Measurements from ENCODE around the gene TANGO2. TPM values are rescaled to one million over a fixed set of nuclear protein-coding genes. Genes with fewer than 3 reads are reported as not detected.

The TANGO2 gene
- polyA plus RNA-seq, 1 donor from 2014 or later: 12.7 TPM

- Histone ChIP-seq H3F3A (ENCODE audit: insufficient read depth, low read length, poor library complexity, severe bottlenecking) (no peaks in the 10 kb centered on the region), H3K4me3 (ENCODE audit: low read length) (peak overlapping the region; percentile 62), H4K20me1 (ENCODE audit: insufficient read depth) (no peaks in the 10 kb centered on the region), H3K27ac (ENCODE audit: low read length) (no peak overlapping the region), H3K9ac (ENCODE audit: low read length) (peak overlapping the region; percentile 54), H2AFZ (ENCODE audit: low read depth, low read length) (no peak overlapping the region), H3K4me2 (ENCODE audit: low read length) (peak overlapping the region; percentile 52), H3K9me2 (ENCODE audit: insufficient read depth, low read length) (no peaks in the 10 kb centered on the region), H3K27me3 (ENCODE audit: insufficient read depth, low read depth, low read length) (peaks cover 21% of the 10 kb centered on the region), H3K9me3 (ENCODE audit: low read length) (no peaks in the 10 kb centered on the region), H3K79me2 (replicated peaks; ENCODE audit: insufficient read depth, low read length) (no peaks in the 10 kb centered on the region), H3K36me3 (ENCODE audit: insufficient read depth, low read length) (no peaks in the 10 kb centered on the region)
- TF ChIP-seq RAD21 (conservative IDR thresholded peaks at IDR 0.05) (no peak), MXI1 (conservative IDR thresholded peaks at IDR 0.05; ENCODE audit: poor library complexity, severe bottlenecking) (no peak), SMC3 (conservative IDR thresholded peaks at IDR 0.05; ENCODE audit: poor library complexity) (no peak), CTCF (IDR thresholded peaks at IDR 0.05; ENCODE audit: poor library complexity, severe bottlenecking) (no peak), REST (IDR thresholded peaks at IDR 0.05; ENCODE audit: borderline replicate concordance) (no peak), EP300 (conservative IDR thresholded peaks at IDR 0.05; ENCODE audit: poor library complexity, severe bottlenecking) (no peak), EZH2 (IDR thresholded peaks at IDR 0.05; ENCODE audit: borderline replicate concordance, insufficient read depth, low read length, poor library complexity, severe bottlenecking) (no peak)
Observed at GRCh38 chr22:20019661-20020532, 1.0 kb upstream of the TANGO2 start.

GRCh38 chr22:20021196-20022181 lies 579 bp downstream of the TANGO2 start:
- peaks cover 19% of the 10 kb centered on the region for H3K27me3 ChIP-seq (ENCODE audit: insufficient read depth, low read depth, low read length)
- H3K36me3 ChIP-seq (ENCODE audit: insufficient read depth, low read length): no peaks in the 10 kb centered on the region
- no peaks in the 10 kb centered on the region for H3F3A ChIP-seq (ENCODE audit: insufficient read depth, low read length, poor library complexity, severe bottlenecking)
- H3K27ac ChIP-seq (ENCODE audit: low read length): no peak overlapping the region
- no peaks in the 10 kb centered on the region for H3K79me2 ChIP-seq (replicated peaks; ENCODE audit: insufficient read depth, low read length)
- peak overlapping the region; percentile 3 for H2AFZ ChIP-seq (ENCODE audit: low read depth, low read length)
- H3K4me2 ChIP-seq (ENCODE audit: low read length): peak overlapping the region; percentile 86
- TF ChIP-seq RAD21 (conservative IDR thresholded peaks at IDR 0.05): peak; percentile 3
- TF ChIP-seq EZH2 (IDR thresholded peaks at IDR 0.05; ENCODE audit: borderline replicate concordance, insufficient read depth, low read length, poor library complexity, severe bottlenecking): no peak
- no peaks in the 10 kb centered on the region for H3K9me3 ChIP-seq (ENCODE audit: low read length)
- H4K20me1 ChIP-seq (ENCODE audit: insufficient read depth): no peaks in the 10 kb centered on the region
- peak overlapping the region; percentile 71 for H3K9ac ChIP-seq (ENCODE audit: low read length)
- no peaks in the 10 kb centered on the region for H3K9me2 ChIP-seq (ENCODE audit: insufficient read depth, low read length)
- H3K4me3 ChIP-seq (ENCODE audit: low read length): peak overlapping the region; percentile 83

Data from neural cell (in vitro differentiated cells).